SW 1271 (cell line): ENCODE measurements around the gene ECM2.
"Not testable (repeated sequence)": the region's sequence is repeated elsewhere in the genome, so short reads cannot be mapped to it uniquely, and the experiment has no call there.

Experiments used
- DNase-seq, 2 experiments: peaks; one replicate each; lab custom pipeline; 2025; lab: John Stamatoyannopoulos, UW

The ECM2 gene

GRCh38 chr9:92535940-92536850 lies at the start of gene ECM2:
ECM2 (minus strand) TSS chr9:92535990; CDS start chr9:92522866, 13,124 bp downstream.
- no peak for DNase-seq

DNA sequence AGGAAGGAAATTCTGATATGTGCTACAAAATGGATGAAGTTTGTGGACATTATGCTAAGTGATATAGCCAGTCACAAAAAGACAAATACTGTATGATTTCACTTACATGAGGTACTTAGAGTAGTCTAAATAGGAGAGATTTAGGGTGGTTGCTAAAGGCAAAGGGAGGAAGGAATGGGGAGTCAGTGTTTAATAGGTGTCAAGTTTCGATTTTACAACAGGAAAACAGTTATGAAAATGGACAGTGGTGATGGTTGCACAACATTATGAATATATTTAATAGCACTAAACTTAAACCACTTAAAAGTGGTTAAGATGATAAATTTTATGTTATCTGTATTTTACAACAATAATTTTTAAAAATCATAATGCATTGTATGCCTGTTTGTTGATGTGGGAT lies 40.4 kb upstream of the ECM2 start:
- DNase-seq: no peak

GRCh38 chr9:92573612-92574011 lies 37.8 kb upstream of the ECM2 start:
- DNase-seq: not testable (repeated sequence)

- DNase-seq: not testable (repeated sequence)
Measured at GRCh38 chr9:92571871-92572270, 36.1 kb upstream of the ECM2 start.

DNA sequence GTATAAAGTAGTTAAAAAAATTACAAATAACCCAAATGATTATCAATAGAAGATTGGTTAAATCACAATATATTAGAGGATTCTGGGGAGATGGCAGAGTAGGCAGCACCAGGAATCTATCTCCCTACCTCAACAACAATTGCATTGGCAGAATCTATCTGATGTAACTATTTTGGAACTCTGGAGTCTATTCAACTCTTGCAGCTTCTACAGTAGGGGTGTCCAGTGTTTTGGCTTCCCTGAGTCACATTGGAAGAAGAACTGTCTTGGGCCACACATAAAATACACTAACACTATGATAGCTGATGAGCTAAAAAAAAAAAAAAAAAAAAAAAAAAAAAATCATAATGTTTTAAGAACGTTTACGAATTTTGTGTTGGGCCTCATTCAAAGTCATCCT lies 29.2 kb upstream of the ECM2 start:
- no peak for DNase-seq

DNA sequence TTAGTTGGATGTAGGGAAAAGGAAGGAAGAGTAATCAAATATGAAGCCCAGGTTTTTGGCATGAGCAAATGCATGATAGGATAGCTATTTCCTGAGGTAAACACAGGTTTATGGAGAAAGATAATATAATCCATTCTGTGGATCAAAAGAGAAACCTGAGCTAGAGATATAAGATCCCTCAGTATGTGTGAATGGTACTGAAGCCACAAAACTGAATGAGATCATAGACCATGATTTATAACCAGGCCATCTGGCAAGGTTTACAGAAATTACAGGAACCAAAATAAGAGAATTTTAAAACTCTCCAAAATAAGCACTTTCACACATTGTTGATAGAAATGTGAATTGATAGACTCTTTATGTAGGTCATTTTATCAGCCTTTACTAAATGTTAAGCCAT lies 28.7 kb upstream of the ECM2 start:
- DNase-seq: no peak

GRCh38 chr9:92563116-92564100 lies 27.6 kb upstream of the ECM2 start:
- DNase-seq: no peak

DNA sequence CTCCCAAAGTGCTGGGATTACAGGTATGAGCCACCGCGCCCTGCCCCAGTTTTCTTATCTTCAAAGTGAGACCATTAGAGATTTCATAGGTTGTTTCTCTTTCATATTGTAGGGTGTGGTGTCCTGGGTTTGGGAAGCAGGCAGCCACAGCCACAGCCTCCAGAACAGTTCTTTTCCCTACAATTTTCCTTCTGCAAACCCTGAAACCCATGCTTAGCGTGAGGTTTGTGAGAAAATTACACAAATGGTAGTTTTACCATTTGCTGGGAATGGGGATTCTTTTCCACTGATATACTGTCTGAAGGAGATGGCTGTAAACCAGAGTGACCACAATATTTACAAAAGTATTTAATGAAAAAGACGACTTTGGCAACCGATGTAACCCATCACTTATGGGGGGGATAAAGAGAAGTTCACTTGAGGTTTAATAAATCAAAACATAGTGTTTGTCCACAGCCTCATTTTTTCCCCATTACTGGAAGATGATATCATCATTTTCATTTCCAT lies 26.7 kb upstream of the ECM2 start:
- DNase-seq: no peak

- no peak for DNase-seq
Measured at GRCh38 chr9:92561374-92562330, 25.9 kb upstream of the ECM2 start.

- no peak for DNase-seq
Measured at GRCh38 chr9:92558612-92559374, 23.0 kb upstream of the ECM2 start.

DNA sequence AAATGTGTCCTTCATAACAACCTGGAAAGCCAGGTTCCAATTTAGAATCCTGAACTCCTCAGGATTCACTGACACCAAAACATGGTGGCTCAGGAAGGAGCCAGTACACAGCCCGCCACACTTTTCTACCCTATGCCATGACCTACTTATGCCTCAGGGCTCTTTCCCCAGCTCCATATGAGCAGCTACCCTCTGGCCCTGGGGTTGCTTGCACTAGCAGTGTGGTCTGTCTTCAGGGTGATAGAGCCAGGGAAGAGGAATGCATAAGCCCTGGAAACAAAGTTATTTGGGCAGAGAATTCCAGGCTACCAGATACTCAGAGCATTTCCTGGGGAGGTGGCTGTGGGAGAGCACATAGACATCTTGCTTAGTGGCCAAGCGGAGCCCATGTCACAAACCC lies 15.0 kb upstream of the ECM2 start:
- DNase-seq: no peak

DNA sequence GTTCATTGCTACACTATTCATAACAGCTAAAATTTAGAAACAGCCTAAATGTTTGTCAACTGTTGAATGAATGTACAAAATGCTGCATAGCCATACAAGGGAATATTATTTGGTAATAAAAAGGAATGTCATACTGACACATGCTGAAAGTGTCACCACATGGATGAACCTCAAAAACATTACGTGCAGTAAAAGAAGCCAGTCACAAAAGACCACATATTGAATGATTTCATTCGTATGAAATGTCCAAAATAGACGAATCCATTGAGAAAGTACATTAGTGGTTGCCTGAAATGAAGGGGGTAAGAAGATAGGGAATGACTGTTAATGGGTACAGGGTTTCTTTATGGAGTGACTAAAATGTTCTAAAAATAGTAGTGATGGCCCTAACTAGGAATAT lies 11.6 kb upstream of the ECM2 start:
- DNase-seq: no peak

- no peak for DNase-seq
Measured at GRCh38 chr9:92545002-92545510, 9.3 kb upstream of the ECM2 start.

- DNase-seq: no peak
Measured at GRCh38 chr9:92543972-92544371, 8.2 kb upstream of the ECM2 start.

DNA sequence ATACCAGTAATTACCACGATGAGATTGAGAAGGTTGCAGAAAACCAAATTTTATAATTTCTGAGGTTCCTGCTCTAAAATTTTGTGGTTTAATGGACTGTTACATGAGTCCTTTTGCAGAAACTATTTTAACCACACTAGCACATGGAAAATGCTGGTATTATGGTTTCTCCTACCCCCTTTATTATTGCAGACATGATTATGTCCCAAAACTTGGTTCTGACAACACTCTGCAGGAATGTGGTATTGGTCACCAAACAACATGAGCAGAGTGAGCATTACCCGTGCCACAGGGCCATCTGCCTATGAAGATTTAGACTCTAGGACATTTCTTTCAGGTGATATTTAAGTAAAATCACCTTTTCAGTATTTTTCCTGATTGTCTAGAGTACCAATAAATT lies 2.8 kb upstream of the ECM2 start:
- no peak for DNase-seq

- DNase-seq: no peak
Measured at GRCh38 chr9:92534674-92535073, 1.1 kb downstream of the ECM2 start.

- no peak for DNase-seq
Measured at GRCh38 chr9:92534204-92534603, 1.6 kb downstream of the ECM2 start.

GRCh38 chr9:92530893-92531292 lies 4.9 kb downstream of the ECM2 start:
- DNase-seq: no peak

- DNase-seq: no peak
Measured at GRCh38 chr9:92529124-92529523, 6.7 kb downstream of the ECM2 start.

GRCh38 chr9:92528522-92528849 lies 7.3 kb downstream of the ECM2 start:
- no peak for DNase-seq
